COLO829 (cell line): Measurements from ENCODE around the gene PIK3CD.
A peak's percentile ranks its signal among the peaks of the same experiment; 100 is the strongest.

ENCODE experiments used
- DNase-seq: peaks from one replicate; pipeline ENCODE4 v3.0.0; 2012; ENCODE audit warnings: low spot score

Gene PIK3CD

DNA sequence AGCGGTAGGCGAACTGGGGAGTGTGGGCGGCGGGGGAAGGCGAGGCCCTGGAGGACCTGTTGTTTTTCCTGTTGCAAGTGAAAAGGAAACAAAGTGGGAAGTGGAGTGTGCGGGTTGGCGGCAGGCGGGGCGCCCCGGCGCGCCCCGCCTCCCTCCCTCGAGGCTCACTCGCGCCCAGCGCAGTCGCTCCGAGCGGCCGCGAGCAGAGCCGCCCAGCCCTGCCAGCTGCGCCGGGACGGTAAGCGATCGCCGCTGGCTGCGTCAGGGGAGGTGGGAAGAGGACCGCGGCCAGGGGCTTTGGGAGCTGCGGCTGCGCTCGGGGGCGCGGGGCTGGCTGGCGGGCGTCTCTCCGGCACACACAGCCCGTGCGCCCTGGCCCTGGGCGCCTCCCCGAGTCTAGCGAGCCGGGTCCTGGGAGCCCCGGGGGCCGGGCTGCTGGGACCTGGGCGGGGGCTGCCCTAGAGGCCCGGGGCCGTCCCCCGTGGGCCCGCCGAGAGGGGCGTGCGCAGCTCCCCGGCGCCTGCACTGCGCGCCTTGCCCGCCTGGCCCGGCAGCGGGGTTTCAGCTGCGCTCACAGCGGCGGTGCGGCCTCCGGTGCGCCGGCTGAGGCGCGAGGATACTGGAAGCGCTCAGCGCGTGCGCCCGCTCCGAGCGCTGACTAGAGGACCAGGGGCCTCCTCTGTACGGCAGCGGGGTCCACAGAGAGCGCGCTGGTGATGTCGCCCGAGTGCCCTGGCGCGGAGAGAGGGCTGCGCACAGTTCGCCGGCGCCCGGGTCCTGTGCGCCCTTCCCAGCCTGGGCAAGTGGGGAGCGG, at the start of gene PIK3CD:
Gene PIK3CD, plus strand, starts transcription at position 167 of the 814 bp plus-strand sequence. CDS start 58,725 bp downstream, outside the sequence.
- DNase-seq, result no peak

DNA sequence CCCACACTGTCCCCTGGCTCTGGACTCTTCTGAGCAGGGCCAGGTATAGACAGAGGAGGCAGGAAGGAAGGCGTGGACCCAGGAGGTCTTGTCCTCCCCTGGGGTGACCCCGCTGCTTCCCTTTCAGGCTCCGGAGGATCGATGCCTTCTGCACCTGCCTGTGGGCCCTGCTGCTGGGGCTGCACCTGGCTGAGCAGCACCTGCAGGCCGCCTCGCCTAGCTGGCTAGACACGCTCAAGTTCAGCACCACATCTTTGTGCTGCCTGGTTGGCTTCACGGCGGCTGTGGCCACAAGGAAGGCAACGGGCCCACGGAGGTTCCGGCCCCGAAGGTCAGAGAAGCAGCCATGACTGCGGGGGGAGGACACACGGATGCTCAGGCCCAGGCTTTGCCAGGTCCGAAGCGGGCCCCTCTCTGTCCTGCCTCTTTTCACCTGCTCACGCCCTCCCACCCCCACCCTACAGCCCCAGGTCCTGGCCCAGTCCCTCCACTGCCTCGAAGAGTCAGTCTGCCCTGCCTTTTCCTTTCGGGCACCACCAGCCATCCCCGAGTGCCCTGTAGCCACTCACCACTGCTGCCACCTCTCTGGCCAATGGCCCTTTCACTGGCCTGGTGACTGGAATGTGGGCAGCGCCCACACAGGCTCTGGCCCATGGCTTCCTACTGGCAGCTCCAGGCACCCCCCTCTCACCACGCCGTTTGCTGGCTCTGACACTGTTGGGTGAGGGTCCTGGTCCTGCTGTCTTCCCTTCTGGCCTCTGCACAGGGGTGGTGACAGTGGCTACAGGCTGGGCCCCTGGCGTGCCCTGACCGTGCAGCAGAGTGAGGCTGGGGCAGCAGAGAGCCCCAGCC, 49.4 kb upstream of the PIK3CD start:
- DNase-seq, result no peak

GRCh38 chr1:9602794-9603167, 48.8 kb upstream of the PIK3CD start:
- no peak for DNase-seq

DNA sequence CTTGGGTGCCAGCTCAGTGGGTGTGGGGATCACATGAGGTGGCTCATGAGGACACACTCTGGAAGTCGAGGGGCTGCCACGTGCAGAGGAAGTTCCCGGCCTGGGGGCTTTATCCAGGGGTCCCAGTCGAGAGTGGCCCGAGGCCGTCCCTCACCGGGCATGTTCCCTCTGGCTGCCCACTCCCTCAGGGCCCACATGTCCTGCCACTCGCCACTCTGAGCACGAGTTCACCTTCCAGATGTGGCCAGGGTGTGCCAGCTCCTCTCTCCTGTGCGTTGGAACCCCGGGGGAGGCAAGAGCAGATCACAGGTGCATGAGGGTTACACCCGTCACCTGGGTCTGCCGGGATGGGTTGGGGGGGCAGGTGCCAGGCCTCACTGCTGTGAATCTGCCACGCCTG, 48.2 kb upstream of the PIK3CD start:
- DNase-seq, result no peak

- DNase-seq, result no peak
These were observed 47.5 kb upstream of the PIK3CD start for GRCh38 chr1:9603766-9604753.

DNA sequence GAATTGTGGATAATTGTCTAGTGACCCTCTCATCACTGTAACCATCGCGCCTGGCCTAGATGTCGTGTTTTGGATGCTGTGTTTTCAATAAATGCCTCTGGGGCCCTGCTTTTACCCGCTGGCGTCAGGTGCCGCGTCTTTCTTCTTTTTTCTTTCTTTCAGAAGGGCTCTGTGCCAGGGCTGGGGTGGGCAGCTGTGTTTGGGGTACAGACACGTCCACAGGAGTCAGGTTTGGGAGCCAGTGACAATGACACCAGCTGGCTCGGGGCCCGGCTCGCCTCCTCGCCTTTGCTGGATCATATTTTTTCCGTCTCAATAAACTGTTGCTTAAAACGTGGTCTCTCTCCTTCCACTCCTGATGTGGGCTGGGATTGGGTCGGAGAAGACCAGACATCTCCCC, 46.7 kb upstream of the PIK3CD start:
- DNase-seq, result no peak

DNA sequence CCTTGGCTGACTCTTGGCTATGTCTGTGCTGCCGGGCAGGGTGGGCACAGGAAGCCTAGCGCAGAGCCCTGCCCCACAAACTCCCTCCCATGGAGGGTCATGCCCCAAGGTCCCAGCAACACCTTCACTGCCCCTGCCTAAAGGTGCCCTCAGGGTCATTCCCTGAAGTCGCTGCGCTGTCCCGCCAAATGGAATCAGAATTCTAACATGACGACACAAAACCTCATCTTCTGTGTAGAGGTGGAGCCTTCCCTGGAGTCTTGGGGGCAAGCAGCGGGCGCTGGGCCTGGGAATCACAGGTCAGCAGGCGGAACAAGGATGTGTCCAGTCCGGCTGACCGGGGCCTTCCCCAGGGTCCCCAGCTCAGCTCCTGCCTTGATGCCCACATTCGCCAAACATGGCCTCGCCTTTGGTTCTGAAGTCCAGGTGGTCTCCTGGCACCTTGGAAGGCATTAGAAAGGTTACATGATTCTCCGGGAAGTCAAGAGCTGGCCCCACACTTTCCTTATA, 45.5 kb upstream of the PIK3CD start:
- no peak for DNase-seq

DNA sequence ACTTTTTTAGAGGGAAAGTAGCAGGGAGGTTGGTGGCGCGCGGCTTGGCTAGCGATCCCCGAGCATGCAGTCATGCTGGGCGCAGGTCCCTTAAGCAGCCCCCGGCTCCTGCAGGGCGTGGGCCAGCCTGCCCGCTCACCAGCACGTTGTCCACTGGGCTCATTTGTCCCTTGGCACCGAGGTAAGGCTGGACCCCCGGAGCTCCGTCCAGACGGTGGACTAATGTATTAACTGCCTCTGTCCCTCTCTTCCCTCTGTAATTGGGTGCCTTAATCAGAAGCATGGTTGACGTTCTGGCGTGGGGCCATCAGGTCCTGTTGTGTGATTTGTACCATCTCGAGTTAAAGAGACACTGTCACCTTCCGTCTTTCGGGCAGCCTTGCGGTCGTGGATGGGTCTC, 45.1 kb upstream of the PIK3CD start:
- DNase-seq, result no peak

- no peak for DNase-seq
These were observed 44.6 kb upstream of the PIK3CD start for GRCh38 chr1:9606948-9607347.

- no peak for DNase-seq
These were observed 44.2 kb upstream of the PIK3CD start for GRCh38 chr1:9607352-9607751.

DNA sequence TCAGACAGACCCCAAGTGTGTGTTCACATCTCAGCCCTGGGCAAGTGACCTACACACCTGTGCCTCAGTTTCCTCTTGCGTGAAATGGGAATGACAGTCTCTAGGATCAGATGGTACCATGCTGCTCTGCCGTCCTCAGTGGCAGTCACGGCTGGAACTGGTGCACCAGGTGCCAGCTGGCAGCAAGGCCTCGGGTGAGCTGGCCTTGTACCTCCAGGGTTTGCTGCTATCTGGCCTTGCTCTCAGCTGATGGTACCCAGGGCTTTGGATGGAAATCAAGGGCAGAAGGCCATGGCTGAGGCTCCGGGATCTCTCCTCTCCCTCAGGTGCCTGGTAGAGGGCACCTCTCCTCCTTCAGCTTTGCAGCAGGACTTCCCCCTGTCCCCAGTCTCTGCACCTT, 41.5 kb upstream of the PIK3CD start:
- DNase-seq, result no peak

GRCh38 chr1:9610548-9610947, 41.0 kb upstream of the PIK3CD start:
- DNase-seq, result no peak

DNA sequence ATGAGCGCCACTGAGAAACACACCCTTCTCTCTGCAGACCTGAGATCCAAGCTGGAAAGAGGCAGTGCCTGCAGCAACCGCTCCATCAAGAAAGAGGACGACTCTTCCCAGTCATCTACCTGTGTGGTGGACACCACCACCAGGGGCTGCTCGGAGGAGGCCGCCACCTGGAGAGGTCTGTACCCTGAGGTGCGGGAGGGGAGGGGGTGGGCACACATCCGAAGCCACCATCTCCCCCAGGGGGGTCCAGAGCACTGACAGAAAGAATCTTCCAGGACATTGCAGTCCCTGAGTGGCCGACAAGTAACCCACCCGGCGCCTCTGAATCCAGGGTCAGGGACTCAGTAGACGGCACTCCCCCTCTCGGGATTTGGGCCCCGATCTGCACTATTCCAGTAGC, 39.8 kb upstream of the PIK3CD start:
- no peak for DNase-seq

DNA sequence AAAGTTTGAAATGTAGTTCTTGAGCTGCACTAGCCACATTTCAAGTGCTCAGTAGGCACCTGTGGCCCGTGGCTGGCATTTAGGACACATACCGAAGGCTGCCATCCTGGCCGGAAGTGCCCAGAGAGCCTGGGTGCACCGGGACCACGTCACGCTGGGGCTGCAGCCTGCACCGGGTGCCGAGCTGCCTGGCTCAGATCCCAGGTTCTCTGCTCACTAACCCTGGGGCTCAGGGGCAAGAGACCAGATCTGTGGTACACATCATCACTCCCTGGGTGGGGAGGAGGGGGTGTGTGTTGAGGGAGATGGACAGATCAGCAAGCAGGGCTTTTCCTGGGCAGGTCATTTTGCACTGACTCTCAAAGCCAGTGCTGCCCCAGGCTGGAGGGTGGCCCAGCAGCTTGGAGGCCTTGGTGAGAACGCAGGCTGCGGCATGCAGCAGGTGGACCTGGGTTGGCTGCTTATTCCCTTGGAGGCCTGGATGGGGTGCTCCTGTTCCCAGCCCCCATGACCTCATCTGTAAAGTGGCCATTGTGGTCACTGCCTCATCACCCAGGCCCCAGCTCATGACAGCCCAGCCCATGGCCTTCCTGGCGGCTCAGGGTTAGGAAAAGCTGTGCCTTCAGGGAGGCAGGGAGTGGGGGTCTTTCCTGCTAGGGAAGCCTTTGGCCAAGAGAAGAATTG, 39.2 kb upstream of the PIK3CD start:
- no peak for DNase-seq

DNA sequence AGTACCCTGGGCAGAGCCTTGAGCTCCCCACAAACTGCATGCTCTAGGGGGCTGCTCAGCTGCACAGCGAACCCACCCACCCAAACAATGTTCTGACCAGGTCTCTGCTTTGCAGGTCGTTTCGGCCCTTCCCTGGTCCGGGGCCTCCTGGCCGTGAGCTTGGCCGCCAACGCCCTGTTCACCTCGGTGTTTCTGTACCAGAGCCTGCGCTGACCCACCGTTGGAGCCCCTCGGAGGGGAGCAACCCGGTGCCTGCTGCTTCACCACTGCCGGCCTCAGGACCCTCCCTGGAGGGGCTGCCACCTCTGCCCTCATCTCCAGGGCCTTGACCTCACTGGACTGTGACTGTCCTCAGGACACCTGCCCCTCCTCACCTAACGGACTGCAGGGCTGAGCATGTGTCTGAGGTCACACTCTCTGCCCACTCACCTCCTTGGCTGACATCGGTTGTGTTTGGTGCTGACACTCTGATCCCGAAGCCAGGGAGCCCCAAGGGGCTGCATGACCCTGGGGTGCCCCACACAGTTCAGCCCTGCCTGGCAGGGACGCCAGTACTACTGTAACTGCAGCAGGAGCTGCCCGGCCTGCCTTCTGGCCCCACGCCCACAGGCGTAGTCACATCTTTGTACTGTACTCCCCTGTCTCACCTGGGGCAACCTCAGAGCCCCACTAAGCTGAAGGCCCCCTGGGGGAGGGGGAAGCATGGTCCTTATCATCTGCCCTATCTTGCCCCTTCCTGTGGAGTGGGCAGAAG, 38.5 kb upstream of the PIK3CD start:
- DNase-seq, result no peak

DNA sequence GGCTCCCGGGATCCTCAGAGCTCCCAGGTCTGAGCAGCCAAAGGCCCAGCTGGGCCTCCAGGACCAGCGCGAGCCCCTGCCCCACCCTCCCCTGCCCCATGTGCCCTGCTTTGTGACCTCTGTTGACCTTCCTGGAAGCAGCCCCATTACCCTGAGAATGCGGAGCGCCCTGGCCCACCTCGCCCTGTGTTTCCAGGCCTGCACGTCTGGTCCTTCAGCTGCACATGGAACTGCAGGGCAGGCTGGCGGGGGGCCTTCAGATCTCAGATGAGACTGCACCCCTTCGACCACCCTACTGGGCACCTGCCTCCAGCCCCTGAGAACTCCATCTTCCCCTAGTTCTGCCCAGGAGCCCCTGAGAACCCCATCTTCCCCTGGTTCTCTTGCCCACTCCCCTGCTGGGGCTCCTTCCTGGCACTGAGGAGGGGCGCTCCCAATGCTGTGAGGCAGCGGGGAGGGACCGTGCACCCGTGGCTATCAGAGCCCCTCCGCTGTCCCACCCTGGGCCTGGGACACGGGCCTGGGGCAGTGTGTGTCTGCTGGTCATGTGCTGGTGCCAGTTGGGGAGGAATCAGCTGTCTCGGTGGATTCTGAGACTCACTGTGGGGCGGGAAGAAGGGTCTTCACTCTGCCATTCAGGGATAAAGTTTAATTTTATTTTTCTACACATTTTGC, 37.8 kb upstream of the PIK3CD start:
- no peak for DNase-seq

GRCh38 chr1:9615316-9616063, 36.0 kb upstream of the PIK3CD start:
- peak; percentile 18 for DNase-seq

GRCh38 chr1:9618909-9619679, 32.4 kb upstream of the PIK3CD start:
- DNase-seq, result no peak
